GM18951 (cell line): Measurements from ENCODE around the gene C19orf38.

Experiments used
- POLR2A ChIP-seq: IDR thresholded peaks from 4 replicates; pipeline ENCODE4 v1.6.1; 2011; ENCODE audit warnings: mild to moderate bottlenecking; ENCODE audit not compliant: insufficient read length, insufficient read depth; ENCODE audit errors: extremely low read depth
- in situ Hi-C: fragments of 300-500 bp; cut with MboI; formaldehyde crosslinking; loops from one replicate; pipeline ENCODE4 v1.12.0; 2022; ENCODE audit warnings: low sequenced_read_pairs, mixed read lengths, inconsistent platforms; ENCODE audit not compliant: unreplicated experiment

The C19orf38 gene, protein sequence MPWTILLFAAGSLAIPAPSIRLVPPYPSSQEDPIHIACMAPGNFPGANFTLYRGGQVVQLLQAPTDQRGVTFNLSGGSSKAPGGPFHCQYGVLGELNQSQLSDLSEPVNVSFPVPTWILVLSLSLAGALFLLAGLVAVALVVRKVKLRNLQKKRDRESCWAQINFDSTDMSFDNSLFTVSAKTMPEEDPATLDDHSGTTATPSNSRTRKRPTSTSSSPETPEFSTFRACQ

DNA sequence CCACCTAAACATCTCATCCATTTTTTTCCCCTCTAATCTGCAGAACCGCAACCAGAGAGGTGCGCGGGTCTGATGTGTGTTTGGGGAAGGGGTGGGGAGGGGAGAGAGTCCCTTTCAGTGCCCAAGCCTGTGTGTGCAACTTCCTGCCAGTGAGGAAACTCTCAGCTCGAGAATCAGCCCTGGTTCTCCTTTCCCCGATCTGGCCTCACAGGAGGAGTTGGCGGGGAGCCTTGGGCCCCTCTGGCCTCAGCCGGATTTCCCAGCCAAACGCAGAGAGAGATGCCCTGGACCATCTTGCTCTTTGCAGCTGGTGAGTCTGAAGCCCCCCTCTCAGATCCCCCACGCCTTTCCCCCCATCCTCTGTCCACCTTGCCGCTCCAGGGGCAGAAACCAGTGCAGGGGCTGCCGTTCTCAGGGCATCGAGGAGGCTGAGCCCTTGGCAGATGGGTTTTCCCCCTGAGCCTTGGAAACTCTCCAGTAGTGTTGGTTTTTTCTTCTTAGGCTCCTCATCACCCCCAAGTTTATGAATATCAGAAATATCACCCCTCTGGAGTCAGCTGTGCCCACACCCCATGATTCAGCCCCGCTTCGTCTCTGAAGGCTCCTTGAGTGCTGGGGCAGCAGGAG, at the start of gene C19orf38:
TSS of gene C19orf38 (plus strand) at position 186 of the 627 bp plus-strand sequence. CDS start at position 280, 94 bp downstream.
- no peak for TF ChIP-seq POLR2A
- in situ Hi-C loops: no loop called here

- in situ Hi-C loops: no loop called here
- no peak for TF ChIP-seq POLR2A
These were observed 47.7 kb upstream of the C19orf38 start for GRCh38 chr19:10800488-10800887.

- TF ChIP-seq POLR2A: no peak
- in situ Hi-C loops: no loop called here
These were observed 45.7 kb upstream of the C19orf38 start for GRCh38 chr19:10802479-10802878.

- TF ChIP-seq POLR2A: no peak
- in situ Hi-C loops: no loop called here
These were observed 45.0 kb upstream of the C19orf38 start for GRCh38 chr19:10803252-10803651.

GRCh38 chr19:10805065-10805757, 43.0 kb upstream of the C19orf38 start:
- no peak for TF ChIP-seq POLR2A
- in situ Hi-C loops: no loop called here

GRCh38 chr19:10805758-10806247, 42.4 kb upstream of the C19orf38 start:
- no peak for TF ChIP-seq POLR2A
- in situ Hi-C loops: no loop called here

- no peak for TF ChIP-seq POLR2A
- in situ Hi-C loops: no loop called here
These were observed 39.1 kb upstream of the C19orf38 start for GRCh38 chr19:10808937-10809649.

DNA sequence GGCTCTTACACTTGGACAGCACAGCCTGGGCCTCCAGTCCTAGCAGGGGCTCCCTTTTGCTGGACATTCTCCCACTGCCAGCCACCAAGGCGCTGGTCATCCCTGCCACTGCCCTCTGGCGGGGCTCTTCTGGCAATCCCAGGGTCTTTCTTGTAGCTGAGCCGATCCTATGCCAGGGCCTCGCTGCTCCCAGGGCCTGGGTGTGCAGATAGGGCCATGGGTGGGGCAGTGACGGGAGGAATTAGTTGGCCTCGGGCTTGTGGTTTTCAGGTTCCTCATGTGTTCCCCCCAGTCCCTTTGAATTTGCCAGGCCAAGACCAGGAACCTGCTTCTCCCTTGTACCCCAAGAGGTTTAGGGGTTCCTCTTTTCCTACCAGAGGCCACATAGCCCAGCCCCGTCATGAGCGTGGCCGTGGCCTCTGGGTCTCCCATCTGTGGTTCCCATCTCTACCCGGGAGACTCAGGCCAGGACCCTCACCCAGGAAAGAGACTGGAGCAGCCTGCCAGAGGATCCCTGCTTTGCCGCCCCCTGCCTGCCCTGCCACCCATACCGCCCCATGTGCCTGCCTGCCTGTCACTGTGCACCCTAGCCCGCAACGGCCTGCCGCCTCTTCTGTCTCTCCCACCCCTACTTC, 38.4 kb upstream of the C19orf38 start:
- in situ Hi-C loops: no loop called here
- TF ChIP-seq POLR2A: no peak

DNA sequence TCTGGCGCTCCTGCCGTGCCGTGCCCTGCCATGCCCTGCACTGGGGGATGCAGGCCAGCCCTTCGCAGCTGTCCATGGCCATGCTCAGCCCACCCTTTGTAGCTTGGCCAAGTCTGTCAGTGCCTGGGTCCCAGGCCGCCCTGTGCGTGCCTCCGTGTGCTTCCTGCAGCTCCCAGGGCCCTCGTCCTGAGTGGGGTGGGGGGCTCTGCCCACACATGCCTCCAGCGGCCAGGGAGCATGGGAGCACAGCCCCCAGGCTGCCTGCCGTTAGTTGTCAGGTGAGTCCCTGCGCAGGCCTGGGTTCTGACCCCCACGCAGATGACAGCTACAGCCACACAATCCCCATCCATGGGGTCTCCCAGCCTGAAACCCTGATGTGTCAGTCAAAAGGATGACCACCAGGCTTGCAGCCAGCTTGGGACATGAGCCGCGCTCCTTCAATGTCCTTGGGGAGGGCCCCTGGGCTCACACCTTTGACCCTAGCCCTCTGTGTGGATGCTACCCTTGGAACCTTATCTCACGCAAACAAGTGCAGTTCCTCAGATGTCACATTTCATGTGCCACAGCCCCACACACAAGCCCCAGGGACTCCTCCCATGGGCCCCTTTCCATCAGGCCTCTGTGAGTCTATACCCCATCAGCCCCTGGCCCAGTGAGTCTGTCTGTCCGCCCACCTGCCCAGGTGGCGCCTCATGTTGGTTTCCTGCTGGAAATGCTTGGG, 36.7 kb upstream of the C19orf38 start:
- in situ Hi-C loops: no loop called here
- no peak for TF ChIP-seq POLR2A

GRCh38 chr19:10812196-10812595, 36.0 kb upstream of the C19orf38 start:
- TF ChIP-seq POLR2A: no peak

DNA sequence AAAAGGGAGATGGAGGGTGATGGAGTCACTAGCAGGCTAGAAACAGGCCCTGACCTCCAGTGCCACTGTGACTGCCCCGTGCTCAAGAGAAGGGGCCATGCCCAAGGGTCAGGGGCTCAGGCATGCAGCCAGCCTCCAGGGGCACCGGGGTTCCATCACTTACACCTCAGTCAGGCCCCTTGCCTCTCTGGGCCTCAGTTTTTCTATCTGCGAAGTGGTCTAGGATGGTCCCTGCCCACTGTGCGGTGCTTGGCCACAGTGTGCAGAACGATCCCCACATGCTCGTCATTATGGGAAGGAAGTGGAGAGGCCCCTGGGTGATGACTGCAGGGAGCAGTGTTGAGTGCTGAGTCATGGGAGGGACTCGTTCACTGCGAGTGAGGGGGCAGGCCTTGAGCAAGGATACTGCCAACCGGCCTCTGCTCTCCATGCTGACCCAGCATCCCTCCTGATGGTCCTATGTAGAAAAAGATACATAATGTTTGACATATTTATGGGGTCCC, 35.3 kb upstream of the C19orf38 start:
- TF ChIP-seq POLR2A: no peak
- in situ Hi-C loops: no loop called here

More at GRCh38 chr19:10812196-10812595, 36.0 kb upstream of the C19orf38 start:
- in situ Hi-C loops: no loop called here

GRCh38 chr19:10815007-10815536, 33.1 kb upstream of the C19orf38 start:
- no peak for TF ChIP-seq POLR2A
- in situ Hi-C loops: no loop called here
